ENCODE measurements around the gene PTPRG. TPM values are rescaled to one million over a fixed set of nuclear protein-coding genes. Genes with fewer than 3 reads are reported as not detected.

The PTPRG gene
- total and polyA plus RNA-seq, 7 donors = 0.69 to 76.3 (median 62.7) TPM

GRCh38 chr3:61938878-61939549 is 377.6 kb downstream of the PTPRG start:
- Histone ChIP-seq H3K27ac (no peak overlapping the region), H3K36me3 (no peaks in the 10 kb centered on the region), H3K4me3 (no peak overlapping the region), H3K27me3 (no peaks in the 10 kb centered on the region), H3K4me1 (peaks cover 0 to 11% (median 7%) of the 10 kb centered on the region in 4 donors), H3K9me3 (no peaks in the 10 kb centered on the region)
- WGBS, 2 donors = 29 to 70% methylated on average over 9 of the region's 9 CpGs
- intact Hi-C loops (cut with DNase I) = no loop called here
- DNase-seq = no peak
- TF ChIP-seq POLR2AphosphoS5 (IDR thresholded peaks at IDR 0.05) = no peak
- TF ChIP-seq, protein P1, sequence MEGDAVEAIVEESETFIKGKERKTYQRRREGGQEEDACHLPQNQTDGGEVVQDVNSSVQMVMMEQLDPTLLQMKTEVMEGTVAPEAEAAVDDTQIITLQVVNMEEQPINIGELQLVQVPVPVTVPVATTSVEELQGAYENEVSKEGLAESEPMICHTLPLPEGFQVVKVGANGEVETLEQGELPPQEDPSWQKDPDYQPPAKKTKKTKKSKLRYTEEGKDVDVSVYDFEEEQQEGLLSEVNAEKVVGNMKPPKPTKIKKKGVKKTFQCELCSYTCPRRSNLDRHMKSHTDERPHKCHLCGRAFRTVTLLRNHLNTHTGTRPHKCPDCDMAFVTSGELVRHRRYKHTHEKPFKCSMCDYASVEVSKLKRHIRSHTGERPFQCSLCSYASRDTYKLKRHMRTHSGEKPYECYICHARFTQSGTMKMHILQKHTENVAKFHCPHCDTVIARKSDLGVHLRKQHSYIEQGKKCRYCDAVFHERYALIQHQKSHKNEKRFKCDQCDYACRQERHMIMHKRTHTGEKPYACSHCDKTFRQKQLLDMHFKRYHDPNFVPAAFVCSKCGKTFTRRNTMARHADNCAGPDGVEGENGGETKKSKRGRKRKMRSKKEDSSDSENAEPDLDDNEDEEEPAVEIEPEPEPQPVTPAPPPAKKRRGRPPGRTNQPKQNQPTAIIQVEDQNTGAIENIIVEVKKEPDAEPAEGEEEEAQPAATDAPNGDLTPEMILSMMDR (IDR thresholded peaks at IDR 0.05) = no peak
- no peak for TF ChIP-seq POLR2A (IDR thresholded peaks at IDR 0.05)
- no peak for TF ChIP-seq EP300 (IDR thresholded peaks at IDR 0.05)

- intact Hi-C loops (cut with DNase I) = no loop called here
- no peak for TF ChIP-seq POLR2AphosphoS5 (IDR thresholded peaks at IDR 0.05)
- TF ChIP-seq, protein P1 (IDR thresholded peaks at IDR 0.05) = no peak
- no peak for TF ChIP-seq POLR2A (IDR thresholded peaks at IDR 0.05)
- no peak for TF ChIP-seq EP300 (IDR thresholded peaks at IDR 0.05)
- Histone ChIP-seq H3K4me3 (no peak overlapping the region), H3K27me3 (no peaks in the 10 kb centered on the region), H3K36me3 (no peaks in the 10 kb centered on the region), H3K27ac (no peak overlapping the region), H3K4me1 (peaks cover 0 to 11% (median 7%) of the 10 kb centered on the region in 4 donors), H3K9me3 (no peaks in the 10 kb centered on the region)
- 95 to 99% methylated on average over 2 of the region's 2 CpGs for WGBS, 2 donors
- DNase-seq = no peak
Measured at GRCh38 chr3:61940236-61940635, 378.9 kb downstream of the PTPRG start.

- Histone ChIP-seq H3K36me3 (no peaks in the 10 kb centered on the region), H3K4me1 (peaks cover 0 to 30% (median 22%) of the 10 kb centered on the region in 4 donors), H3K9me3 (no peaks in the 10 kb centered on the region), H3K27ac (no peak overlapping the region), H3K27me3 (no peaks in the 10 kb centered on the region), H3K4me3 (no peak overlapping the region)
- TF ChIP-seq POLR2AphosphoS5 (IDR thresholded peaks at IDR 0.05) = no peak
- TF ChIP-seq, protein P1 (IDR thresholded peaks at IDR 0.05) = no peak
- TF ChIP-seq EP300 (IDR thresholded peaks at IDR 0.05) = no peak
- no peak for TF ChIP-seq POLR2A (IDR thresholded peaks at IDR 0.05)
- DNase-seq = no peak
- intact Hi-C loops (cut with DNase I) = no loop called here
- WGBS, 2 donors = 91 to 95% methylated on average over 4 of the region's 4 CpGs
Measured at GRCh38 chr3:61943975-61944374, 382.6 kb downstream of the PTPRG start.

DNA sequence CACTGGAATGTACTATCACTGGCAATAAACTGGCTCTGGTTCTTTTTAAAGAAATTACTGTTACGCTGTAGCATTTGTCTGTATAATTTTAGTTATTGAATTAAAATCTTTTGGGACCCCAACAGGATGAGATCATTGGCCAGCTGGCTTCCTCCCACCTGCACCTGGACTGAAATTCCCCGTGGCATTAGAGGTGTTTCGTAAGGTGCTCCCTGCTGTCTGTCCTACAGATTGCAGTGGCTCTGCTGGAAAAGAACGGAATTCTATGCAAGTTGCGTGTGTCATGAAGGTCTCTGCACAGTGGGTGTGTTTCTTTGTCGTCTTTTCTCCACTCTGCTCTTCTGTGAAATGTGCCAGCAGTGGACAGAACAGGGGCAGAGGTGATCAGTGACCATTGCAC is 383.4 kb downstream of the PTPRG start:
- peaks cover 0 to 37% (median 28%) of the 10 kb centered on the region in 4 donors for H3K4me1 ChIP-seq
- H3K27me3 ChIP-seq = no peaks in the 10 kb centered on the region
- no peak overlapping the region for H3K27ac ChIP-seq
- DNase-seq = no peak
- intact Hi-C loops (cut with DNase I) = no loop called here
- no peaks in the 10 kb centered on the region for H3K9me3 ChIP-seq
- no peak overlapping the region for H3K4me3 ChIP-seq
- TF ChIP-seq POLR2A (IDR thresholded peaks at IDR 0.05) (no peak), POLR2AphosphoS5 (IDR thresholded peaks at IDR 0.05) (no peak), EP300 (IDR thresholded peaks at IDR 0.05) (no peak)
- TF ChIP-seq, protein P1 (IDR thresholded peaks at IDR 0.05) = no peak
- 84 to 95% methylated on average over 6 of the region's 6 CpGs for WGBS, 2 donors
- no peaks in the 10 kb centered on the region for H3K36me3 ChIP-seq

GRCh38 chr3:61945657-61946056 is 384.3 kb downstream of the PTPRG start:
- no peaks in the 10 kb centered on the region for H3K36me3 ChIP-seq
- no peak overlapping the region for H3K27ac ChIP-seq
- TF ChIP-seq, protein P1 (IDR thresholded peaks at IDR 0.05) = no peak
- no peak for TF ChIP-seq POLR2A (IDR thresholded peaks at IDR 0.05)
- TF ChIP-seq EP300 (IDR thresholded peaks at IDR 0.05) = no peak
- no peak for TF ChIP-seq POLR2AphosphoS5 (IDR thresholded peaks at IDR 0.05)
- intact Hi-C loops (cut with DNase I) = no loop called here
- H3K27me3 ChIP-seq = no peaks in the 10 kb centered on the region
- no peaks in the 10 kb centered on the region for H3K9me3 ChIP-seq
- no peak for DNase-seq
- WGBS, 2 donors = 57 to 63% methylated on average over 3 of the region's 3 CpGs
- H3K4me3 ChIP-seq = no peak overlapping the region
- peaks cover 0 to 46% (median 33%) of the 10 kb centered on the region in 4 donors for H3K4me1 ChIP-seq
